ENCODE data around the gene NONO. TPM values are rescaled to one million over a fixed set of nuclear protein-coding genes. Genes with fewer than 3 reads are reported as not detected.
"Not testable (repeated sequence)": the region's sequence is repeated elsewhere in the genome, so short reads cannot be mapped to it uniquely, and the experiment has no call there.

NONO gene
- total RNA-seq, 2 donors from 2014 or later: 132 to 176 TPM

DNA sequence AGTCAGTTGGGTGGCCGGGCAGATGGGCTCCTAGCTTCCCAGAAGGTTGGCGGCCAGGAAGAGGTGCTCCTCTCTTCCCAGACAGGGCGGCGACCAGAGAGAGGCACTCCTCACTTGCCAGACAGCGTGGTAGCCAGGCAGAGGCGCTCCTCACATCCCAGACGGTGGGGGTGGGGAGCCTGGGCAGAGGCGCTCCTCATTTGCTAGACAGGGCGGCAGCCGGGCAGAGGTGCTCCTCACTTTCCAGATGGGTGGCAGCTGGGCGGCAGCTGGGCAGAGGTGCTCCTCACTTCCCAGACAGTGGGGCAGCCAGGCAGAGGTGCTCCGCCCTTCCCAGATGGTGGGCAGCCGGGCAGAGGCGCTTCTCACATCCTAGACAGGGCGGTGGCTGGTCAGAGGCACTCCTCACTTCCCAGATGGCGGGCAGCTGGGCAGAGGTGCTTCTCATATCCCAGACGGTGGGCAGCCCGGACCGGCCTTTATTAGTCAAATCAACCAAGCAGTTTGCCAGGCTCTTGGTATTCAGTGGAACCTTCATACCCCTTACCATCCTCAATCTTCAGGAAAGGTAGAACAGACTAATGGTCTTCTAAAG lies 13.5 kb upstream of the NONO start:
- Histone ChIP-seq H3K27me3 (no peaks in the 10 kb centered on the region), H3K9me3 (no peaks in the 10 kb centered on the region), H3K27ac (no peak overlapping the region), H3K4me1 (no peaks in the 10 kb centered on the region), H3K4me3 (no peak overlapping the region), H3K36me3 (replicated peaks in 1 of 2; ENCODE audit: insufficient read depth in 1 of 2, low read depth in 2 of 2) (no peaks in the 10 kb centered on the region)
- intact Hi-C loops (cut with DNase I): no loop called here
- DNase-seq: no peak
- WGBS, 2 donors: 96% methylated on average over 10 of the region's 19 CpGs; no CpG with 5 or more reads in 1 of the 2 donors
- TF ChIP-seq, protein P1, sequence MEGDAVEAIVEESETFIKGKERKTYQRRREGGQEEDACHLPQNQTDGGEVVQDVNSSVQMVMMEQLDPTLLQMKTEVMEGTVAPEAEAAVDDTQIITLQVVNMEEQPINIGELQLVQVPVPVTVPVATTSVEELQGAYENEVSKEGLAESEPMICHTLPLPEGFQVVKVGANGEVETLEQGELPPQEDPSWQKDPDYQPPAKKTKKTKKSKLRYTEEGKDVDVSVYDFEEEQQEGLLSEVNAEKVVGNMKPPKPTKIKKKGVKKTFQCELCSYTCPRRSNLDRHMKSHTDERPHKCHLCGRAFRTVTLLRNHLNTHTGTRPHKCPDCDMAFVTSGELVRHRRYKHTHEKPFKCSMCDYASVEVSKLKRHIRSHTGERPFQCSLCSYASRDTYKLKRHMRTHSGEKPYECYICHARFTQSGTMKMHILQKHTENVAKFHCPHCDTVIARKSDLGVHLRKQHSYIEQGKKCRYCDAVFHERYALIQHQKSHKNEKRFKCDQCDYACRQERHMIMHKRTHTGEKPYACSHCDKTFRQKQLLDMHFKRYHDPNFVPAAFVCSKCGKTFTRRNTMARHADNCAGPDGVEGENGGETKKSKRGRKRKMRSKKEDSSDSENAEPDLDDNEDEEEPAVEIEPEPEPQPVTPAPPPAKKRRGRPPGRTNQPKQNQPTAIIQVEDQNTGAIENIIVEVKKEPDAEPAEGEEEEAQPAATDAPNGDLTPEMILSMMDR (IDR thresholded peaks at IDR 0.05): no peak
- no peak for TF ChIP-seq POLR2A (IDR thresholded peaks at IDR 0.05)
- no peak for ATAC-seq

DNA sequence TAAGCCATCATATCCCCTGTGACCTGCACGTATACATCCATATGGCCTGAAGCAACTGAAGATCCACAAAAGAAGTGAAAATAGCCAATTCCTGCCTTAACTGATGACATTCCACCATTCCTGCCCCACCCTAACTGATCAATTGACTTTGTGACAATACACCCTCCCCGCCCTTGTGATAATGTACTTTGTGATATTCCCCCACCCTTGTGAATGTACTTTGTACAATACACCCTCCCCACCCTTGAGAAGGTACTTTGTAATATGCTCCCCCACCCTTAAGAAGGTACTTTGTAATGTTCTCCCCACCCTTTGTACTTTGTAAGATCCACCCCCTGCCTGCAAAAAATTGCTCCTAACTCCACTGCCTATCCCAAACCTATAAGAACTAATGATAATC lies 11.1 kb upstream of the NONO start:
- 94 to 100% methylated on average over 2 of the region's 2 CpGs for WGBS, 2 donors
- H3K36me3 ChIP-seq (replicated peaks in 1 of 2; ENCODE audit: insufficient read depth in 1 of 2, low read depth in 2 of 2); ATAC-seq; DNase-seq; H3K4me1 ChIP-seq; H3K9me3 ChIP-seq; H3K27ac ChIP-seq; H3K4me3 ChIP-seq; intact Hi-C loops (cut with DNase I); H3K27me3 ChIP-seq: not testable (repeated sequence)

DNA sequence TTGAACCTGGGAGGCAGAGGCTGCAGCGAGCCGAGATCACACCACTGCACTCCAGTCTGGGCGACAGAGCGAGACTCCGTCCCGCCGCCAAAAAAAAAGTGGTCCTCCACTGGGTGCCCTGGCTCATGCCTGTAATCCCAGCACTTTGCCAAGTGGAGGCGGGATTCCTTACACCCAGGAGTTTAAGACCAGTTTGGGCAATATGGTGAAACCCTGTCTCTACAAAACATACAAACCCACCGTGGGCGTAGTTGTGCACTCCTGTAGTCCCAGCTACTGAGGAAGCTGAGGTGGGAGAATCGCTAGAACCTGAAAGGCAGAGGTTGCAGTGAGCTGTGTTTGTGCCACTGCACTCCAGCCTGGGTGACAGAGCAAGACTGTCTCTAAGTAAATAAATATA lies 2.1 kb upstream of the NONO start:
- WGBS, 2 donors: 98 to 100% methylated on average over 1 to 11 of the region's 11 CpGs

DNA sequence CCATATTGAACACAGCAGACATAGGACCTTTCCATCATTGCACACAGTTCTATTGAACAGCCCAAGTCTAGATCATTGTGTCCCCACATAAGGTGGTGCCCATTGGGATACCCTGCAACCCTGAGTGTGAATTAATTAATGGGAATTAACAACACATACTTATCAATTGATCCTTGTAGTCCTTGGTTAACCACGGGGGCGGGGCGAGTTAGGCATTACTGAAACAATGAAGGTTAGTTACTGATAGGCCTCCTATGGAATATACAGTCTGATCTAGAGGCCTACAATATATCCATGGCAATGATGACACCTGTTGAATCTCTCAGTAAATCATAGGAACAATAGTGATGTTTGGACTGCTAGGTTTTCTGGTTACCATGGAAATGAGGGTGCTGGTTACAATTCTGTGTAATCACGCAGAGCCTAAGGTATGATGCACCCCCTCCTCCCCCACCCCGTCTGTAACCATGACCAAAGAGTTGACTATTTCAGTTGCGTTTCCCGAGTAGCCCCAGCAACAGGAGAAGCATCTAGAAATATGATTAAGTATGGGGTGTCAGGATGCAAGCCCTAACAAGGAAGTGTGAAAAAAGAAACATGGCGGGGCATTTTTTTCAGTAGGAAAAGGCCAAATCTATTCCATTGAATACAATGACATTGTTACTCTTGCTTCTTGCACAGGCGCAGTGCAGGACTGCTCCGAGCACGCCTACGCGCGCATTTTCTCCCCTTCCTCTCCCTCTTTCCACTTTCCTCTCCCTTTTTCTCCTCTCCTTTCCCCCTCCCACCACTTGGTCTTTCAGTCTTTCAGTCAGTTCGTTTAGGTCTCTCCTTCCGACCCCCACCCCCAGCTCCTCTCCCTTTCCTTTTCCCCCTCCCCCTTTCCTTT lies 677 bp upstream of the NONO start:
- H3K27me3 ChIP-seq: no peaks in the 10 kb centered on the region
- DNase-seq (no peak), ATAC-seq (peak; percentile 63)
- H3K36me3 ChIP-seq (replicated peaks in 1 of 2; ENCODE audit: insufficient read depth in 1 of 2, low read depth in 2 of 2): no peaks in the 10 kb centered on the region
- H3K9me3 ChIP-seq: no peaks in the 10 kb centered on the region
- no peak overlapping the region for H3K4me3 ChIP-seq
- intact Hi-C loops (cut with DNase I): no loop called here
- TF ChIP-seq POLR2A (IDR thresholded peaks at IDR 0.05): no peak
- TF ChIP-seq, protein P1 (IDR thresholded peaks at IDR 0.05): no peak
- H3K4me1 ChIP-seq: no peaks in the 10 kb centered on the region
- peak overlapping the region; percentile 42 to 90 (median 84) for H3K27ac ChIP-seq
- WGBS, 2 donors: 13 to 17% methylated on average over 14 to 16 of the region's 16 CpGs

More for the DNA sequence above, 2.1 kb upstream of the NONO start:
- H3K27me3 ChIP-seq; DNase-seq; intact Hi-C loops (cut with DNase I); ATAC-seq; H3K4me1 ChIP-seq; H3K9me3 ChIP-seq; H3K4me3 ChIP-seq; H3K36me3 ChIP-seq (replicated peaks in 1 of 2; ENCODE audit: insufficient read depth in 1 of 2, low read depth in 2 of 2); H3K27ac ChIP-seq: not testable (repeated sequence)

DNA sequence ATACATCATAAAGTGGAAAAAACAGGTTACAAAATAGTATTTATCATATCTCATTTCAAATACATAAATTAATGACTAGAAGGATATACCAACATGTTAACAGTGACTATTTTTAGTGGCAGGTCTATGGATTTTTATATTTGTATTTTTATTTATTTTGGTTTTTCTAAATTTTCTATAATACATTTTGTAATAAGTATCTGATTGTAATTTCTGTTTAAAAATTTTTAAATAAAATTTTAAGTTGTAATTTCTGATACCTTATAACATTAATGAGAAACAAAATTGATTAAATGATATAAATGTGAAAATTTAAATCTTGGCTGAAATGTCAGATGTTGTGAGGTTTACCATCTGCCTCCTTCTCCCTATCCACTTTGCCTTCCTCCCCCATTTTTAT lies 2.5 kb downstream of the NONO start:
- TF ChIP-seq, protein P1 (IDR thresholded peaks at IDR 0.05): no peak
- no peak for TF ChIP-seq POLR2A (IDR thresholded peaks at IDR 0.05)
- intact Hi-C loops (cut with DNase I): no loop called here
- Histone ChIP-seq H3K4me3 (no peak overlapping the region), H3K9me3 (no peaks in the 10 kb centered on the region), H3K27ac (no peak overlapping the region), H3K27me3 (no peaks in the 10 kb centered on the region), H3K36me3 (replicated peaks in 1 of 2; ENCODE audit: insufficient read depth in 1 of 2, low read depth in 2 of 2) (no peaks in the 10 kb centered on the region), H3K4me1 (peaks cover 6% of the 10 kb centered on the region)
- ATAC-seq: no peak
- no peak for DNase-seq

Data from body of pancreas (tissue), 4 donors.